Naive thymus-derived CD4-positive, alpha-beta T cell (primary cell): Measurements from ENCODE around the gene TTLL9. TPM values are rescaled to one million over a fixed set of nuclear protein-coding genes. Genes with fewer than 3 reads are reported as not detected.

ENCODE experiments used
- ATAC-seq: fragments of 150-1000 bp; cut with Tn5 transposase; 2 replicates; pipeline ENCODE4 v1.10.0; 2021; ENCODE audit warnings: mild to moderate bottlenecking, moderate library complexity
- CTCF ChIA-PET: fragments of 350-600 bp; sonication (Branson Sonifier 250); formaldehyde crosslinking; loops from one replicate; lab custom pipeline; 2021; ENCODE audit warnings: antibody characterized with exemption; lab: Charles Lee
- POLR2A ChIA-PET: fragments of 350-600 bp; sonication (Branson Sonifier 250); formaldehyde crosslinking; loops from one replicate; lab custom pipeline; 2021; ENCODE audit warnings: antibody characterized with exemption, inconsistent platforms; lab: Charles Lee
- DNase-seq, 9 donors: peaks; one replicate each; pipeline versions ENCODE4 v3.0.0 to v3.0.0-alpha.2; 2020 to 2022; ENCODE audit warnings: mixed read lengths in 1 of 9
- H3K27ac ChIP-seq: one replicate; pipeline ENCODE4 v1.7.0; 2013; ENCODE audit warnings: mild to moderate bottlenecking, low read depth, low read length, moderate library complexity
- H3K27me3 ChIP-seq, 2 donors: one replicate each; pipeline ENCODE4 v1.7.0; 2013; ENCODE audit warnings: low read length in 2 of 2, mild to moderate bottlenecking in 2 of 2, moderate library complexity in 2 of 2; ENCODE audit not compliant: control insufficient read depth in 2 of 2, insufficient read depth in 2 of 2
- H3K36me3 ChIP-seq, 3 experiments: 1 replicate in 2 of 3; 2 replicates in 1 of 3; pipeline ENCODE4 v1.7.0; 2013; ENCODE audit warnings: low read length in 3 of 3, mild to moderate bottlenecking in 3 of 3, moderate library complexity in 1 of 3; ENCODE audit not compliant: insufficient read depth in 3 of 3, control insufficient read depth in 2 of 3
- H3K4me1 ChIP-seq, 2 donors: one replicate each; pipeline ENCODE4 v1.7.0; 2013; ENCODE audit warnings: low read length in 2 of 2, mild to moderate bottlenecking in 2 of 2, moderate library complexity in 1 of 2; ENCODE audit not compliant: control insufficient read depth in 2 of 2, insufficient read depth in 2 of 2
- H3K4me3 ChIP-seq: 2 replicates; pipeline ENCODE4 v1.7.0; 2013; ENCODE audit warnings: mild to moderate bottlenecking, low read length
- H3K9me3 ChIP-seq, 3 experiments: 1 replicate in 2 of 3; 2 replicates in 1 of 3; pipeline ENCODE4 v1.7.0; 2013; ENCODE audit warnings: low read length in 3 of 3; ENCODE audit not compliant: control insufficient read depth in 2 of 3
- H3K27ac Mint-ChIP-seq, 9 donors: one replicate each; pipeline ENCODE4 v1.8.0; 2020 to 2022; ENCODE audit warnings: mixed read lengths in 9 of 9, mild to moderate bottlenecking in 8 of 9, moderate library complexity in 5 of 9, inconsistent platforms in 2 of 9
- H3K27me3 Mint-ChIP-seq, 5 donors: one replicate each; pipeline ENCODE4 v1.8.0; 2021 to 2022; ENCODE audit warnings: mixed read lengths in 5 of 5, mild to moderate bottlenecking in 1 of 5
- H3K36me3 Mint-ChIP-seq, 5 donors: one replicate each; pipeline ENCODE4 v1.8.0; 2020 to 2022; ENCODE audit warnings: mixed read lengths in 5 of 5, mild to moderate bottlenecking in 3 of 5, inconsistent platforms in 1 of 5
- H3K4me1 Mint-ChIP-seq, 7 donors: one replicate each; pipeline ENCODE4 v1.8.0; 2020 to 2022; ENCODE audit warnings: mixed read lengths in 7 of 7, mild to moderate bottlenecking in 3 of 7, inconsistent platforms in 1 of 7
- H3K4me3 Mint-ChIP-seq, 10 donors: one replicate each; pipeline ENCODE4 v1.8.0; 2020 to 2022; ENCODE audit warnings: mild to moderate bottlenecking in 10 of 10, mixed read lengths in 10 of 10, moderate library complexity in 6 of 10, inconsistent platforms in 2 of 10
- H3K9me3 Mint-ChIP-seq, 11 donors: one replicate each; pipeline ENCODE4 v1.8.0; 2020 to 2022; ENCODE audit warnings: mixed read lengths in 11 of 11, mild to moderate bottlenecking in 4 of 11, inconsistent platforms in 1 of 11, moderate library complexity in 1 of 11
- intact Hi-C, 2 donors: fragments of 100-400 bp; cut with micrococcal nuclease; formaldehyde crosslinking; loops; one replicate each; pipeline ENCODE4 v1.15.1; 2023
- polyA plus RNA-seq, 2 donors: library from polyadenylated mRNA; unstranded; fragments of 300-500 nt; fragmentation: Illumina TruSeq; gene quantifications; one replicate each; pipeline ENCODE4 v1.2.3, GENCODE V29; 2021
- total RNA-seq, 6 experiments: library from RNA in 5 of 6; stranded (reverse) in 5 of 6; gene quantifications; 1 replicate in 5 of 6; 2 replicates in 1 of 6; pipeline ENCODE4 v1.2.3 and lab custom pipeline; 2021 to 2026

The TTLL9 gene
- total and polyA plus RNA-seq, 7 experiments from 2014 or later: not detected

GRCh38 chr20:31859266-31859997, 11.0 kb upstream of the TTLL9 start:
- H3K36me3 Mint-ChIP-seq: no peaks in the 10 kb centered on the region
- intact Hi-C loops: loop anchor here in 1 of 2 donors (10.0 kb wide), 1 partner anchor 655 kb away; no protein-coding TSS in a partner anchor
- Histone ChIP-seq H3K4me1 (peaks cover 4 to 12% of the 10 kb centered on the region in 2 donors), H3K27ac (no peak overlapping the region), H3K4me3 (no peak overlapping the region), H3K36me3 (no peaks in the 10 kb centered on the region), H3K9me3 (no peaks in the 10 kb centered on the region), H3K27me3 (peaks cover 0 to 10% of the 10 kb centered on the region in 2 donors)
- ChIA-PET CTCF (interaction anchor here (0.9 kb wide), 1 partner anchor 8 kb away, joined by 4 read pairs; no protein-coding TSS in a partner anchor), POLR2A (interaction anchor here (0.7 kb wide), 1 partner anchor 79 kb away, joined by 3 read pairs; no protein-coding TSS in a partner anchor)
- H3K4me1 Mint-ChIP-seq: peaks cover 5 to 22% (median 11%) of the 10 kb centered on the region in 7 donors
- H3K4me3 Mint-ChIP-seq: peak overlapping the region in 5 of 10 donors; percentile 44 to 88 (median 51)
- ATAC-seq: no peak
- H3K27ac Mint-ChIP-seq: no peak overlapping the region
- peaks cover 17 to 49% (median 31%) of the 10 kb centered on the region in 5 donors for H3K27me3 Mint-ChIP-seq
- no peak for DNase-seq
- H3K9me3 Mint-ChIP-seq: peaks cover 0 to 2% (median 0%) of the 10 kb centered on the region in 11 donors

- Mint-ChIP-seq H3K9me3 (peaks cover 0 to 2% (median 0%) of the 10 kb centered on the region in 11 donors), H3K4me3 (peak overlapping the region in 7 of 10 donors; percentile 14 to 88 (median 47)), H3K27ac (no peak overlapping the region), H3K27me3 (peaks cover 17 to 49% (median 31%) of the 10 kb centered on the region in 5 donors), H3K4me1 (peaks cover 5 to 22% (median 11%) of the 10 kb centered on the region in 7 donors), H3K36me3 (no peaks in the 10 kb centered on the region)
- H3K27ac ChIP-seq: no peak overlapping the region
- peaks cover 4 to 12% of the 10 kb centered on the region in 2 donors for H3K4me1 ChIP-seq
- H3K4me3 ChIP-seq: no peak overlapping the region
- no peaks in the 10 kb centered on the region for H3K36me3 ChIP-seq
- peaks cover 0 to 10% of the 10 kb centered on the region in 2 donors for H3K27me3 ChIP-seq
- no peaks in the 10 kb centered on the region for H3K9me3 ChIP-seq
- CTCF ChIA-PET: interaction anchor here (0.9 kb wide), 1 partner anchor 8 kb away, joined by 4 read pairs; no protein-coding TSS in a partner anchor
- POLR2A ChIA-PET: no interaction called here
- ATAC-seq (no peak), DNase-seq (no peak)
- intact Hi-C loops: loop anchor here in 1 of 2 donors (2.0 to 10.0 kb wide), 2 partner anchors 21 to 655 kb away; no protein-coding TSS in a partner anchor
Measured at GRCh38 chr20:31859998-31860380, 10.4 kb upstream of the TTLL9 start.

- intact Hi-C loops: loop anchor here (1.0 to 2.0 kb wide), 3 partner anchors 20 to 108 kb away; partner anchors contain the start of gene XKR7 (in 1 of the 2)
- H3K4me1 Mint-ChIP-seq: peaks cover 5 to 22% (median 11%) of the 10 kb centered on the region in 7 donors
Measured at GRCh38 chr20:31860390-31861134, 9.9 kb upstream of the TTLL9 start.

GRCh38 chr20:31861135-31861384, 9.4 kb upstream of the TTLL9 start:
- H3K27ac Mint-ChIP-seq: no peak overlapping the region
- POLR2A ChIA-PET: no interaction called here

More at GRCh38 chr20:31860390-31861134, 9.9 kb upstream of the TTLL9 start:
- H3K27me3 ChIP-seq: peaks cover 0 to 10% of the 10 kb centered on the region in 2 donors
- POLR2A ChIA-PET: no interaction called here
- H3K4me1 ChIP-seq: peaks cover 4 to 12% of the 10 kb centered on the region in 2 donors
- CTCF ChIA-PET: interaction anchor here (0.5 to 0.9 kb wide), 2 partner anchors 9 to 175 kb away, joined by 3 to 4 read pairs; no protein-coding TSS in a partner anchor
- Mint-ChIP-seq H3K27me3 (peaks cover 17 to 49% (median 31%) of the 10 kb centered on the region in 5 donors), H3K4me3 (peak overlapping the region in 9 of 10 donors; percentile 14 to 88 (median 44)), H3K36me3 (no peaks in the 10 kb centered on the region), H3K9me3 (peaks cover 0 to 2% (median 0%) of the 10 kb centered on the region in 11 donors), H3K27ac (no peak overlapping the region)
- no peak overlapping the region for H3K27ac ChIP-seq
- ATAC-seq (no peak), DNase-seq (no peak)
- H3K4me3 ChIP-seq: peak overlapping the region; percentile 48
- H3K9me3 ChIP-seq: no peaks in the 10 kb centered on the region
- H3K36me3 ChIP-seq: no peaks in the 10 kb centered on the region

GRCh38 chr20:31861385-31862156, 8.9 kb upstream of the TTLL9 start:
- POLR2A ChIA-PET: interaction anchor here (0.6 kb wide), 1 partner anchor 90 kb away, joined by 3 read pairs; the partner anchor contains the start of gene PDRG1
- H3K4me3 ChIP-seq: peak overlapping the region; percentile 48
- CTCF ChIA-PET: no interaction called here
- no peaks in the 10 kb centered on the region for H3K36me3 Mint-ChIP-seq
- ATAC-seq (peak; percentile 88), DNase-seq (peak; percentile 18 to 63 (median 49))
- H3K9me3 Mint-ChIP-seq: peaks cover 0 to 2% (median 0%) of the 10 kb centered on the region in 11 donors
- peaks cover 5 to 22% (median 11%) of the 10 kb centered on the region in 7 donors for H3K4me1 Mint-ChIP-seq
- peaks cover 0 to 10% of the 10 kb centered on the region in 2 donors for H3K27me3 ChIP-seq
- H3K9me3 ChIP-seq: no peaks in the 10 kb centered on the region
- peak overlapping the region; percentile 44 to 88 (median 69) for H3K4me3 Mint-ChIP-seq
- intact Hi-C loops: loop anchor here (1.0 to 2.0 kb wide), 3 partner anchors 19 to 107 kb away; partner anchors contain the start of gene XKR7 (in 1 of the 2)
- peak overlapping the region in 1 of 9 donors; percentile 24 for H3K27ac Mint-ChIP-seq
- no peaks in the 10 kb centered on the region for H3K36me3 ChIP-seq
- peaks cover 4 to 12% of the 10 kb centered on the region in 2 donors for H3K4me1 ChIP-seq
- H3K27me3 Mint-ChIP-seq: peaks cover 17 to 51% (median 31%) of the 10 kb centered on the region in 5 donors
- H3K27ac ChIP-seq: no peak overlapping the region

More at GRCh38 chr20:31861135-31861384, 9.4 kb upstream of the TTLL9 start:
- DNase-seq: no peak
- Mint-ChIP-seq H3K36me3 (no peaks in the 10 kb centered on the region), H3K4me1 (peaks cover 5 to 22% (median 11%) of the 10 kb centered on the region in 7 donors), H3K27me3 (peaks cover 17 to 49% (median 31%) of the 10 kb centered on the region in 5 donors), H3K9me3 (peaks cover 0 to 2% (median 0%) of the 10 kb centered on the region in 11 donors), H3K4me3 (peak overlapping the region in 7 of 10 donors; percentile 25 to 88 (median 44))
- H3K27me3 ChIP-seq: peaks cover 0 to 10% of the 10 kb centered on the region in 2 donors
- H3K27ac ChIP-seq: no peak overlapping the region
- H3K4me1 ChIP-seq: peaks cover 4 to 12% of the 10 kb centered on the region in 2 donors
- intact Hi-C loops: loop anchor here (1.0 to 2.0 kb wide), 3 partner anchors 19 to 107 kb away; partner anchors contain the start of gene XKR7 (in 1 of the 2)
- H3K36me3 ChIP-seq: no peaks in the 10 kb centered on the region
- H3K9me3 ChIP-seq: no peaks in the 10 kb centered on the region
- ATAC-seq: peak; percentile 23
- CTCF ChIA-PET: interaction anchor here (0.5 kb wide), 1 partner anchor 176 kb away, joined by 3 read pairs; no protein-coding TSS in a partner anchor
- peak overlapping the region; percentile 48 for H3K4me3 ChIP-seq
